HEK293 (cell line): ENCODE data around the gene DGKB.

Source experiments
- CTCF ChIP-seq: fragments of 450-650 bp; formaldehyde crosslinking; IDR thresholded peaks from 2 replicates; pipeline ENCODE4 v1.5.1; 2016; ENCODE audit warnings: missing biosample characterization, missing genetic modification characterization
- ZNF202 ChIP-seq: fragments of 450-650 bp; formaldehyde crosslinking; IDR thresholded peaks from 2 replicates; pipeline ENCODE4 v1.5.1; 2016; ENCODE audit warnings: missing biosample characterization, missing genetic modification characterization, borderline replicate concordance

GRCh38 chr7:14288701-14289100, 613.9 kb downstream of the DGKB start:
- no peak for TF ChIP-seq CTCF (tag by site-specific recombination)
- no peak for TF ChIP-seq ZNF202 (tag by site-specific recombination)
